ENCODE measurements around the gene MYOCD.

DNA sequence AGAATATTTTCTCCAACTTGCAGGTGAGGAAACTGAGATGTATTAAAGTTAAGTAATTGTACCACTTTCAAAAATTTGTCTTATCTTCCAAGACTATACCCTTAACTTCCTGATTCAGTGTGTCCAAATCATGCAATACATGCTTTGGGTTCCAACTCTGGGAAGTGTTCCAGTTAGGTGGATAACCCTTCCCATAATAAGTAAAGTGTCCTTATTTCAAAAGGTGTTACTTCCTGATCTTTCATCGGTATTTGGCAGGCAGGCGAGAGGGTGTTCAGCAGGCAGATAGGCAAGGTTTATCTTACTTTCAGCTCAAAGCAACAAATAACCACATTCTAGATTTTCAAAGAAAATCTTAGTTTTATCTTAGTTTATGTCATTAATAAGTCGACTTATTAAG lies 77.4 kb downstream of the MYOCD start:
- TF ChIP-seq, protein P1, sequence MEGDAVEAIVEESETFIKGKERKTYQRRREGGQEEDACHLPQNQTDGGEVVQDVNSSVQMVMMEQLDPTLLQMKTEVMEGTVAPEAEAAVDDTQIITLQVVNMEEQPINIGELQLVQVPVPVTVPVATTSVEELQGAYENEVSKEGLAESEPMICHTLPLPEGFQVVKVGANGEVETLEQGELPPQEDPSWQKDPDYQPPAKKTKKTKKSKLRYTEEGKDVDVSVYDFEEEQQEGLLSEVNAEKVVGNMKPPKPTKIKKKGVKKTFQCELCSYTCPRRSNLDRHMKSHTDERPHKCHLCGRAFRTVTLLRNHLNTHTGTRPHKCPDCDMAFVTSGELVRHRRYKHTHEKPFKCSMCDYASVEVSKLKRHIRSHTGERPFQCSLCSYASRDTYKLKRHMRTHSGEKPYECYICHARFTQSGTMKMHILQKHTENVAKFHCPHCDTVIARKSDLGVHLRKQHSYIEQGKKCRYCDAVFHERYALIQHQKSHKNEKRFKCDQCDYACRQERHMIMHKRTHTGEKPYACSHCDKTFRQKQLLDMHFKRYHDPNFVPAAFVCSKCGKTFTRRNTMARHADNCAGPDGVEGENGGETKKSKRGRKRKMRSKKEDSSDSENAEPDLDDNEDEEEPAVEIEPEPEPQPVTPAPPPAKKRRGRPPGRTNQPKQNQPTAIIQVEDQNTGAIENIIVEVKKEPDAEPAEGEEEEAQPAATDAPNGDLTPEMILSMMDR (IDR thresholded peaks at IDR 0.05) = no peak
- TF ChIP-seq POLR2A (IDR thresholded peaks at IDR 0.05) (no peak), POLR2AphosphoS5 (IDR thresholded peaks at IDR 0.05) (no peak), EP300 (IDR thresholded peaks at IDR 0.05) (no peak)

All from suprapubic skin (tissue), 4 donors.